Measurements from ENCODE around the gene EEF2.
A peak's percentile ranks its signal among the peaks of the same experiment; 100 is the strongest.

The EEF2 gene

DNA sequence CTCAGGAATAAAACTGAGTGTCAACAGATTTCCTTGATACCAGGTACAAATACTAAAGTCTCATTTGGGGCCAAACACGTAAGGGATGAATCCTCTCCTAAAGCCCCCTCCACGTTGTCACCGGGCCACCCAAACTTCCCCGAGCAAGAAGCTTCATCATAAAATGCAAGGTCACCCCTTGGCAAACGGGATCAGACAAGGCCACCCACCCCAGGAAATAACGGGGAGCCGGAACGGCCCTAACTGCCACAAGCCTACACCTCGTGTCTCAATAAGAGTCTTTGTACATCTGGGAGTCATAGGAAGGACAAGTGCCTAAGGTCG, 717 bp downstream of the EEF2 start:
- no peak for DNase-seq (ENCODE audit: low spot score)

- no peak for DNase-seq (ENCODE audit: low spot score)
Observed at GRCh38 chr19:3983936-3984583, 1.2 kb downstream of the EEF2 start.

- DNase-seq (ENCODE audit: low spot score) = no peak
Observed at GRCh38 chr19:3983542-3983914, 1.7 kb downstream of the EEF2 start.

DNA sequence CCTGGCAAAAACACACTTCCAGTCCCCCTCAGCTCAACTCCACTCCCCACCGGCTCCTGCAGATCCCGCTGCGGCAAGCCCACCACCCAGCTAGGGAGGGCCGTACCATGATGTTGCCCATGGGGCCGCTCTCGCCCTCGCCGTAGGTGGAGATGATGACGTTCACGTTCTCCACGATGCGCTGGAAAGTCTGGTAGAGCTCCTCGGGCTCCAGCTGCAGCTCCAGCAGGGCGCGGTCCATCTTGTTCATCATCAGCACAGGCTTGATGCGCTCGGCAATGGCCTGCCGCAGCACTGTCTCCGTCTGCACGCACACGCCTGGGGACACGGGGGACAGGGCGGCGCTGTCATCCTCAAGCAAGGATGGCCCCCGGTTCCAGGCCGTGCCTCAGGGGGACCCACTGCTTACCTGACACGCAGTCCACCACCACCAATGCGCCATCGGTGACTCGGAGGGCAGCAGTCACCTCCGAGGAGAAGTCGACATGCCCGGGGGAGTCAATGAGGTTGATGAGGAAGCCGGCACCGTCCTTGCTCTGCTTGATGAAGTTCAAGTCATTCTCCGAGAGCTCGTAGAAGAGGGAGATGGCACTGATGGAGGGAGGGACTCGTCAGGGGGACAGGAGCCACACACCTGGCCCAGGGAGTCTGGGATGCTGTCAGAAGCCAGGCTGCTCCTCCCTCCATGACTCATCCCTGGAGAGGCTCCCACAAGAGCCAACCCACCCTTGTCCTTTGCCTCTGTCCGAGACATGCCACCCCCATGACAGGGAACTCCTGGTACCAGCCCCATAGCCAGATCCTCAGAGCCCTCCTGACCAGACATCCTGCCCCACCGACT, 2.3 kb downstream of the EEF2 start:
- no peak for DNase-seq (ENCODE audit: low spot score)

GRCh38 chr19:3981736-3982681, 3.3 kb downstream of the EEF2 start:
- DNase-seq (ENCODE audit: low spot score) = no peak

DNA sequence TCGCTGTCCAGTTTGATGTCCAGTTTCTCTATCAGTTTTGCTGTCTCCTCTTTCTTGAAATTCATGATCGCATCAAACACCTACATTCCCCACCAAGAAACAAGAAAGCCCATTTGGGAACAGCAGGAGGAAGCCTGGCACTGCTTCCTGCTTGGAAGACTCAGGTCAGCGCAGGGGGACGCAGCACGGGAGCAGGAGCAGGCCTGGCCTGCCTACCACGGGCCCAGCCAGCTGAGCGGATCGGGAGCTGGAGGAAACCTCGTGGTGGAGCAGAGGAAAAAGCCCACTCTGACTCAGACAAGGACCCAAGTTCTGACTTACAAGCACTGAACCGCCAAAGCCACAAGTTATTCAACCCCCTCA, 3.9 kb downstream of the EEF2 start:
- no peak for DNase-seq (ENCODE audit: low spot score)

DNA sequence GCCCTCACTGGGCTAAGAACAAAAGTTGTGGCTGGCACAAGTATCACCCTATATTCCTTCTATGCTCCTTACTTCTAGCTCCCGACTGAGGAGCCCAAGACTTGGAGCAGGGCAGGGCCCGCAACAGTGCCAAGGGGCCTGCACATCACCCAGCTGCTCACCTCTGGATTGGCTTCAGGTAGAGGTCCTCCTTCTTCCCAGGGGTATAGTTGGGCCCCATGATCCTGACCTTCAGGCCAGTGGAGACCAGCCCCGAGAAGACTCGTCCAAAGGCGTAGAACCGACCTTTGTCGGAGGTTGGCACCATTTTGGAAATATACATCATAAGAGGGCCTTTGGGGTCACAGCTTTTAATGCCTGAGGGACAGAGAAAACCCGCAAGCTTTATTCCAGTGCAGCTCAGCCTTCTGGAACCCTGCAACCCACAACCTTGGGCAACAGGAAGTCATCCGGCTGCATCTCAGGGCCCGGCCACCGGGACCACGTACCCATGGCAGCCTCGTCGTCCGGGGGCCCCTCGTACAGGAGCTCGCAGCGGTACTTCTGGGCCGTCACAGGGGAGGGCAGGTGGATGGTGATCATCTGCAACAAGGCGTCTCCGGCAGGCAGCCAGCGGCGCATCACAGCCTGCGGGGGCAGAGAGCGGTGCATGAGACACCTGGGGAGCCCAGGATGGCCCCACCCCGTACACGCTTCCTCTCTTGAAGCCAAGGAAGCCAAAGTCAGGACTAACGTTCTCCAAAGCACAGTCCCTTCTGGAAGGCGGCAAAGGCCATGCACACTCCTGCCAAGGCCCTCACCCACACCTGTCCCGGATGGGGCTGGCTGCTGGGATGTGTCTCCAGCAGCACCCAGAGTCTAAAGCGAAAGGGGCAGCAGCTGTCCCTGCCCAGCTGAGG, 4.7 kb downstream of the EEF2 start:
- no peak for DNase-seq (ENCODE audit: low spot score)

DNA sequence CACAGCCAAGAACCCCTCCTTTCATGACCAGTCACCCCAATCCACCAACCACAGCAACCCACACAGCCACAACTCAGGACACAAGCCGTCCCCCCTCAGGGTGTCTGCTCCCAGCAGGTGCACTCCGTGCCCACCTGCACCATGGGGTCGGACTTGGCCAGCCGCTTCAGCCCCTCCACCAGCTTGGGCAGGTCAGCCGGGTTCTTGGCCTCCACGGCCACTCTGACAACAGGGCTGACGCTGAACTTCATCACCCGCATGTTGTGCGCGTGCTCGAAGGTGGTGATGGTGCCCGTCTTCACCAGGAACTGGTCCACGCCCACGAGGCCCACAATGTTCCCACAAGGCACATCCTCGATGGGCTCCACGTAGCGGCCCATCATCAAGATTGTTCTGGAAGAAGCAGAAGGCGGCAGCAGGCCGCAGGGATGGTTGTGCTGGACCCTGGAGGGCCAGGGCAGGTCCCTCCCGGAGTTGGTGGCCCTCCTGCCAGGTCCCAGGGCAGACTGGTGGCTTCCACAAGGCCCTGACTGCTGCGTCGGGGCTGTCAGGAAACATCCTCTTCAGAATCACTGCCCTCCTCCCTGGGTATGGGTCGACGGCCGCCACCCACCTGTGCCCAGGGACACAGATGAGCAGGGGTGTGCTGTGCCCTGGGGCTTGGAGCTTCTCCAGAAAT, 5.5 kb downstream of the EEF2 start:
- DNase-seq (ENCODE audit: low spot score) = no peak

DNA sequence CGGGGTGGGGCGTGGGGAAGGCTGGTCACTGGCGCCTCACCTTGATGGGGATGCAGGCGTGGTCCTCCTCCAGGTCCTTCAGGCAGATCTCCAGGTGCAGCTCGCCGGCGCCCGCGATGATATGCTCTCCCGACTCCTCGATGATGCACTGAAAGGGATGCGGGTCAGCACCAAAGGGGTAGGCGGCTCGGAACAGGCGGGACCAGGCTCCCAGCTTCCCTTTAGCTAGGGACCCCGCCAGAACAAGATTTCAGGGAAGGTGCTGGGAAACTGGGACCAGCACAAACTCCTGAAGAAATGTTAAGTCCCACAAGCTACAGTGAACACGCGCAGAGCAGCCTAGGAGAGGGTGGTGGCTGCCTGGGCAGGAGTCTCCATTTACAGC, 6.0 kb downstream of the EEF2 start:
- no peak for DNase-seq (ENCODE audit: low spot score)

DNA sequence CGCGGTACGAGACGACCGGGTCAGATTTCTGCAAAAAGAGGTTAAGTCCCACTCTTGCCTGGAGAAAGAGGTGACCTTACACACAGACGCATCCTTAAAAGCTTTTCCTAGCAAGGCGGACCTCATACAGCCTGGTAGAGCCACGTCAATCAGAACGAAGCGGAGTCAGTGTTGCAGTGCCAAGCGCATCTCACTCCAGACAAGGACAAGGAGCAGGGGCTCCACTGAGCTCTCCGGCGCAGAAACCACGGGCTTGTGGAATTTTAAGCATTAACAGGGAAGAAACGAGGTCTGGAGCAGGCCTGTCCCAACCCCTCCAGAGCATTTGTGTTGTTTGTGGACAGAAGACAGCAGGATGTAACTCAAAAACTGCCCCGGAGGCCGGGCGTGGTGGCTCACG, 7.1 kb downstream of the EEF2 start:
- DNase-seq (ENCODE audit: low spot score) = no peak

DNA sequence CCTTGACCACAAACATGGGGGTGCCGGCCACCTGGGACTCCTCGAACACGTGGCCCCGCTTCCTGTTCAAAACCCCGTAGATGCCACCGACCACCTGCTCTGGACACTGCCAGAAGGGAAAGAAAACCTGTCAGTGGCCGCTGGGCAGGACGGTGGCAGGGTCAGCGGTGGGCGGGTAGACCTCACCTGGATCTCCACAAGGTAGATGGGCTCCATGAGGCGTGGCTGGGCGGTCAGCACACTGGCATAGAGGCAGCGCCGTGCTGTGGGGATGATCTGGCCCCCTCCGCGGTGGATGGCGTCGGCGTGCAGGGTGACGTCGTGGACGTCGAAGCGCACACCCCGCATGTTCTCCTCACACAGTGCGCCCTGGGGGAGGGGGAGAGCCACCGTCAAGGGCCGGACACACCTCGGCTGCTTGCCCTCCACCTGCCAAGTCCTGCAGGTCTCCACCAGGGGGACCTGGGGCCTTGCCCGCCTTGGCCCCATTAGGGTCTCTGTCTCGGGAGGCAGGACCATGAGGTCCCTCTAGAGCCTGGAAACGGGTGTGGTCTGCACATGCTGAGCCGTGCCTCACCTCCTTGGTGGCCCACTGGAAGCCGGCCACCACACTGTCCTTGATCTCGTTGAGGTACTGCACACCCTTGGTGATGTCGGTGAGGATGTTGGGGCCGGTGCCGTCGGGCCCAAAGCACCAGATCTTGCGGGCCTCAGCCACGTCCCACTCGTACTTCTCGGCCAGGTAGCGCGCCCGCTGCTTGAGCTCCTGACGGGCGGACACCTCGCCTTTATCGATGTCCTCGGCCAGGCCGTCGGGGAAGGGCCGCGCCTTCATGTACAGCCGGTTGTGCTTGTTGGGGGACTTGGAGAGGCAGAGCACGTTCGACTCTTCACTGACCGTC, 7.8 kb downstream of the EEF2 start:
- DNase-seq (ENCODE audit: low spot score) = no peak

- no peak for DNase-seq (ENCODE audit: low spot score)
Observed at GRCh38 chr19:3976495-3977241, 8.6 kb downstream of the EEF2 start.

GRCh38 chr19:3975637-3976087, 9.6 kb downstream of the EEF2 start:
- no peak for DNase-seq (ENCODE audit: low spot score)

DNA sequence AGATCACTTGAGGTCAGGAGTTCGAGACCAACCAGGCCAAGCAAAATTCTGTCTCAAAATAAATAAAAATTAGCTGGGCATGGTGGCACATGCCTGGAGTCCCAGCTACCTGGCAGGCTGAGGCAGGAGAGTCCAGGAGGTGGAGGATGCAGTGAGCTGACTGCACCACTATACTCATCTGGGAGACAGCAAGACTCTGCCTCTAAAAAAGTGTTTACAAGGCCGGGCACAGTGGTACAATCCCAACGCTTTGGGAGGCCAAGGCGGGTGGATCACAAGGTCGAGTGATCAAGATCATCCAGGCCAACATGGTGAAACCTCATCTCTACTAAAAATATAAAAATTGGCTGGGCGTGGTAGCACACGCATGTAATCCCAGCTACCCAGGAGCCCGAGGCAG, 10.1 kb downstream of the EEF2 start:
- DNase-seq (ENCODE audit: low spot score) = no peak

- peak; percentile 98 for DNase-seq (ENCODE audit: low spot score)
Observed at GRCh38 chr19:3970808-3971598, 14.3 kb downstream of the EEF2 start, which contains the start of gene DAPK3. TSS of gene DAPK3 (minus strand) at chr19:3971099. CDS start at chr19:3969735, 1,364 bp downstream.

DNA sequence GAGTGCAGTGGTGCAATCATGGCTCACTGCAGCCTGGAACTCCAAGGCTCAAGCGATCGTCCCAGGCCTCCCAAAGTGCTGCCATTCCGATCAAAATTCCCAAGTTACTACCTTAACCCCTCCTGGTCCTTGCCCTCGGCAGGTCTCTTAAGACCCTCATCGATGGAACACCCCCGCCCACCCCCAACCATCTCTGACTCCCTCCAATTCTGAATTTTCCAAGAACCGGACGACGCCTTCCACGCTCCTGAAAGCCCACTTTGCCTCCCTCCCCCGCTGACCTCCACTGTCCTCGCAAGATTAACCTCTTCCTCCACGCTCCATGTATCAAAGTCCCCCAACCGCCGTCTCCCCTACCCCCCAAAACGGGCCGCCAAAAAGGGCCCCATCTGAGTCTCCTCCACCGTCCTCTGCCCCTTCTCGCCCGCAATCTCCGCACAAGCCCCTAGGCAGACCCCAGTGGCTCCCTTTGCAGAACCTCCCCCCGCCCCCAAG, 14.9 kb downstream of the EEF2 start:
- DNase-seq (ENCODE audit: low spot score) = no peak

DNA sequence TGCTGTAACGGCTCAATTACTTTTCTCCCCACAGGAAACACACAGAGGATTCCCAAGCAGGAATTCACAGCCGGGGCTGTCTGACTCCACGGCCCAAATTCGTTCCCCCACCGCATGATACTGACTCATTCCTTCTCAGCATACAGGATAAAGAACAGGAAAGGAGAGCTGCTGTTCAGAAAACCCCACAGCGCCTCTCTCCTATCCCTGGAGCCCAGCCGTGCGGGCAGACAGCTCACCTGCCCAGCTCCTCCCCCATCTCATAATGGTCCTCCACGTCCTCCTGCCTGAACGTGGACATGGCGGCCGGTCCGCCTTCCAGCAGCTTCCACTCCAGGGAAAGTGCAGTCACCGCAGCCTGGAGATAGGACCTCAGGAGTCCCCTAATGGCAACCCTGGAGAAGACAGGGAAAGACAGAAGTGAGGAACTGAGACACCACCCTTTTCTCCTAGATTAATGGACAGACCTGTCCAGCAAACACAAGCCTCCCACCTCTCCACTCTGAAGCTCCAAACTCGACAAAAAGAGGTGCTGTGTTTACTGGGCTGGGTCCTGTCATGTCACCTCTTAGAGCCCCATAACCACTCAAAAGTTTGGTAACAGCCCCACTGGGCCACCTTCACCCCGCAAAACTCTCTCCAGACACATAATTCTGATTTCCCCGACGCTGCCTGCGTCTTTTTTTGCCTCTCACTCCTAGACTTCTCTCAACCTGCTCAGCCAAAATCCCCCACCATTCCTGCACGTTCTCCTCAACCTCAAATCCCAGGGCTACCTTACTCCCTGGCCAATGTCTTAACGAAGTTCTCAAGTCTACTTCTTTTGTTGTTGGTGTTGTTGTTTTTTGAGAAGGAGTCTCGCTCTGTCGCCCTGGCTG, 15.6 kb downstream of the EEF2 start:
- no peak for DNase-seq (ENCODE audit: low spot score)
